Measurements from ENCODE around the gene NDUFAF4.

DNA sequence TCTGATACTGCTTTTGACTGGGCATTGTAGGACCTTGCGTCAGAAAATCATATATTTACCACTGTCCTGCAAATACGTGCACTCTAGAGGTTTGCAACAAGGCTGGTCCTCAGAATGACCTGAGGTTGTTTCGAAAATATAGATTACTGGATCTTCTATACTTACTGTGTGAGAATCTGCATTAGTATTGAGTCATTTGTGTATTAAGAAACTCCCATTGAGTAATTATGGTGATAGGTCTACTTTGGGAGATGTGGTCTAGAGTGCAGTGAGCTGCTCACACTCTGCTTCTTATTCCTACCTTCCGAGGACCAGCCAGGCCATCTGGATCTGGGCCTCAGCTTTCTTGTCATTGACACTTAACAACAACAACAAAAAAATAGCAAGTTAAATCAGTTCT is 36.4 kb upstream of the NDUFAF4 start:
- TF ChIP-seq CTCF (IDR thresholded peaks at IDR 0.05; ENCODE audit: extremely low read depth in 1 of 2, insufficient read depth in 1 of 2, low read depth in 1 of 2, low read length in 2 of 2) (no peak), POLR2AphosphoS5 (IDR thresholded peaks at IDR 0.05; ENCODE audit: insufficient read depth, low read depth, low read length) (no peak), FOS (IDR thresholded peaks at IDR 0.05; ENCODE audit: borderline replicate concordance, insufficient read depth, low read length) (no peak)

Measured in endothelial cell of umbilical vein (primary cell).